ENCODE results near the gene PACSIN1.

The PACSIN1 gene

GRCh38 chr6:34489207-34489805 is 23.4 kb downstream of the PACSIN1 start:
- DNase-seq, result no peak
- H3K9me3 Mint-ChIP-seq, result no peaks in the 10 kb centered on the region
- H3K27me3 Mint-ChIP-seq (ENCODE audit: low read depth, poor library complexity), result peaks cover 28% of the 10 kb centered on the region
- no peak for TF ChIP-seq CTCF (IDR thresholded peaks at IDR 0.05)
- no peaks in the 10 kb centered on the region for H3K36me3 Mint-ChIP-seq (ENCODE audit: low read depth)
- H3K4me3 Mint-ChIP-seq, result no peak overlapping the region
- no peak overlapping the region for H3K27ac Mint-ChIP-seq
- peaks cover 35% of the 10 kb centered on the region for H3K4me1 Mint-ChIP-seq

- Mint-ChIP-seq H3K27ac (peak overlapping the region; percentile 81), H3K4me3 (peak overlapping the region; percentile 62), H3K4me1 (peaks cover 25% of the 10 kb centered on the region), H3K9me3 (no peaks in the 10 kb centered on the region), H3K36me3 (ENCODE audit: low read depth) (no peaks in the 10 kb centered on the region), H3K27me3 (ENCODE audit: low read depth, poor library complexity) (peaks cover 30% of the 10 kb centered on the region)
- no peak for DNase-seq
- TF ChIP-seq CTCF (IDR thresholded peaks at IDR 0.05), result no peak
Measured at GRCh38 chr6:34490390-34491090, 24.7 kb downstream of the PACSIN1 start.

- DNase-seq, result no peak
- Mint-ChIP-seq H3K4me3 (peak overlapping the region; percentile 62), H3K27ac (peak overlapping the region; percentile 81), H3K4me1 (peaks cover 20% of the 10 kb centered on the region), H3K9me3 (no peaks in the 10 kb centered on the region), H3K27me3 (ENCODE audit: low read depth, poor library complexity) (peaks cover 33% of the 10 kb centered on the region), H3K36me3 (ENCODE audit: low read depth) (no peaks in the 10 kb centered on the region)
- no peak for TF ChIP-seq CTCF (IDR thresholded peaks at IDR 0.05)
Measured at GRCh38 chr6:34491091-34491430, 25.2 kb downstream of the PACSIN1 start.

- no peak for TF ChIP-seq CTCF (IDR thresholded peaks at IDR 0.05)
- no peak for DNase-seq
- Mint-ChIP-seq H3K27me3 (ENCODE audit: low read depth, poor library complexity) (peaks cover 40% of the 10 kb centered on the region), H3K4me3 (no peak overlapping the region), H3K4me1 (peaks cover 19% of the 10 kb centered on the region), H3K27ac (no peak overlapping the region), H3K9me3 (no peaks in the 10 kb centered on the region), H3K36me3 (ENCODE audit: low read depth) (no peaks in the 10 kb centered on the region)
Measured at GRCh38 chr6:34493344-34493743, 27.5 kb downstream of the PACSIN1 start.

GRCh38 chr6:34494973-34495372 is 29.1 kb downstream of the PACSIN1 start:
- Mint-ChIP-seq H3K27me3 (ENCODE audit: low read depth, poor library complexity) (peaks cover 40% of the 10 kb centered on the region), H3K9me3 (peaks cover 11% of the 10 kb centered on the region), H3K4me3 (no peak overlapping the region), H3K27ac (no peak overlapping the region), H3K4me1 (peaks cover 19% of the 10 kb centered on the region), H3K36me3 (ENCODE audit: low read depth) (no peaks in the 10 kb centered on the region)
- TF ChIP-seq CTCF (IDR thresholded peaks at IDR 0.05), result no peak
- no peak for DNase-seq

Data from nephron progenitor cell (in vitro differentiated cells).